NCI-H1930 (cell line): ENCODE measurements around the gene PLXNB3.
A peak's percentile ranks its signal among the peaks of the same experiment; 100 is the strongest.
"Not testable (repeated sequence)": the region's sequence is repeated elsewhere in the genome, so short reads cannot be mapped to it uniquely, and the experiment has no call there.

ENCODE experiments used
- DNase-seq, 2 experiments: peaks; one replicate each; lab custom pipeline; 2025; lab: John Stamatoyannopoulos, UW

PLXNB3 gene

DNA sequence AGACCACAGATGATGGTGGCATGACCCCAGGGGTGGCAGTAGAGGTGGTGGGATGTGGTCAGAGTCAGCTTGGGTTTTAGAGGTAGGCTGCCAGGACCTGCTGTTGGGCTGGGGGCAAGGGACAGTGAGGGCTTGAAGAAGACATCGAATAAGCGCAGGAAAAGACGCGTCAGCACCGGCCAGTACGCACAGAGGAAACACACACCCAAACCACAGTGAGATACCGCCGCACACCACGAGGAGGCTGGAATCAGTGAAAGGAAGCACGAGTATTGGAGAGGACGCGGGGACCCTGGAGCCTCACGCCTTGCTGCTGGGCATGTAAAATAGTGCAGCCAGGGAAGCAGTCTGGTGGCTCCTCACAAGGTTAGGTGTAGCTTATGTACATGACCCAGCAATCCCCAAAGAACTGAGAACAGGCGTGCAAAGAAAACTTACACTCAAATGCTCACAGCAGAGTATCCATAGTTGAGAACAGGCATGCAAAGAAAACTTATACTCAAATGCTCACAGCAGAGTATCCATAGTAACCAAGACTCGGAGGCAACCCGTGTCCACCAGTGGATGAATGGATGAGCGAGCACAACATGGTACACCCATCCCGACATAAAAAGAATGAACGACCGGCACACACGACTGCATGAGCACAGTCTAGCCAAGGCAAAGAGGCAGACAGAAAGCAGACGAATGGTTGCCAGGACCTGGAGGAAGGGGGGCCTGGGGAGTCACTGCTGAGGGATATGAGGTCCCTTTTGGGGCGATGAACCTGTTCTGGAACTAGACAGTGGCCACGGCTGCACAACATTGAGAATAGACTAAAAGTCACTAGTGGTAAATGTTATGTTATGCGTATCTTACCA lies 53.0 kb downstream of the PLXNB3 start:
- no peak for DNase-seq

DNA sequence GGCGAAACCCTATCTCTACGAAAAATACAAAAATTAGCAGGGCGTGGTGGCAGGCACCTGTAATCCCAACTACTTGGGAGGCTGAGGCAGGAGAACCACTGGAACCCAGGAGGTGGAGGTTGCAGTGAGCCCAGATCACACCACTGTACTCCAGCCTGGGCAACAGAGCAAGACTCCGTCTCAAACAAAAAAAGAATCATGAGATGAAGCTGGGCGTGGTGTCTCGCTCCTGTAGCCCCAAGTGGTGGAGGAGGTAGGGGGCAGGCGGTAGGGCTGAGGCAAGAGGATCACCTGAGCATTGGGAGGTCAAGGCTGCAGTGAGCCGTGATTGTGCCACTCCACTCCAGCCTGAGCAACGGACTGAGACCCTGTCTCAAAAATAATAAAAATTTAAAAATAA lies 54.0 kb downstream of the PLXNB3 start:
- not testable (repeated sequence) for DNase-seq

DNA sequence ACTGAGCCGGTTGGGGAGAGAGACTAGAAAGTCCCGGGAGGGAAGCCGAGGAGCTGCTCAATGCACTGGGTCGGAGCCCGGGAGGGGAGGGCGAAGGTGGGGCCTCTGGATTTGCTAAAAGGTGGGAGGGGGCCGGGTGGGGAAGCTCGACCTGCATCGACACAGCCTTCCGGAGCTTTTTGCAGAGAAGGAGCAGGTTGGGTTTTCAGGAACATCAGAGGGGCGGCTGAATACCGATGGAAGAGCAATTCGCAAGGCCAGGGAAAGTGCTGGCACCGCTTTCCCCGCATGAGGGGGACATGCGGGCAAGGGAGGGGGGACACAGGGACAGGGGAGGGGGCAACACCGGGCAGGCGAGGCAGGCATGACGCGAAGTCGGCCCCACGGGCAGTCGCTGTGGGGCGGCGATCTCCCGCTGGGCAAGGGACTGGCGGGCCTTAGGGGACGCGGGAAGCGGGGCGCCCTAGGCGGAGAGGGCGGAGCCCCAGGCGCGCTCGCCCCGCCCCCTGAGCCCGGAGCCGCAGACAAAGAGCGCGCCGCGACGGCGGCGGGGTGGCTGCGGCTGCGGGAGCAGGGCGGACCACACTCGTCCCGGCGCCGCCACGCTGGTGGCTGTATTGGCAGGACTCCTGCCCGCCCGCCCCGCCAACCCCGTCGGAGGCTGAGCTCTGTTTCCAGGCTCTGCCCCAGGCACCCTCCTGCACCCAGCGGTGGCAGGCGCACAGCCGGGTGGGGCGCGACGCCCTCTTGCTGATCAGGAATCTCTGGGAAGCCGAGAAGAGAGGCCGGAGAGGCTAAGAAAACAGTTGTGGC lies 54.7 kb downstream of the PLXNB3 start:
- peak; percentile 9 to 40 for DNase-seq

DNA sequence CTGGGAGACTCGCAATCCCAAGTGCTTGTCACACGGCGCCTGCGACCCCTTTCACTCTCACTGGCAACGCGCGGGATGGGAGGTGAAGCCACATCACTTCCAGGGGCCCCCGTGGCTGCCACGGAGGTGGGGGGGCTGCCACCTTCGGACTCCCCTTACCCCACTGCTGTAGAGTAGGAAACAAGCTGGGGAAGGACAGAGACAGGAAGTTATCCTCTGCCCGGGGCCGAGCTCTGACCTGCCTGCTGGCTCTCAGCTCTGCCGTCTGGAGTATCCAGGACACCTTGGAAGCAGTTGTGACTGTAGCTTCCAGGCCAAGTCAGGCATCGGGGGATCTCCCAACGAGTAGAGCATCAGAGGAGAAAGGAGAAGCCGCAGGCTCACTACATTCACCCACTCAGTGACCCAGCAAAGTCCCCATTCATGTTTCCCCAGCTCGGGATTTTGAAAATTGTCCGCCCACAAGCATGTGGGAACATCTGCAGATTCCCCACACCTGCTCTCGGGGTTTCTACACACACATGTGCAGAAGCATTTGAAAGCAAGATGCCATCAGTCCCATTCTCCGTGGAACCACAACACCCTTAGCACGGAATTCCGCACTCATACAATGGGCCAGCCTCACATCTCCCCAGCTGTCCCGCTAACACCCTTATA lies 55.5 kb downstream of the PLXNB3 start:
- no peak for DNase-seq

DNA sequence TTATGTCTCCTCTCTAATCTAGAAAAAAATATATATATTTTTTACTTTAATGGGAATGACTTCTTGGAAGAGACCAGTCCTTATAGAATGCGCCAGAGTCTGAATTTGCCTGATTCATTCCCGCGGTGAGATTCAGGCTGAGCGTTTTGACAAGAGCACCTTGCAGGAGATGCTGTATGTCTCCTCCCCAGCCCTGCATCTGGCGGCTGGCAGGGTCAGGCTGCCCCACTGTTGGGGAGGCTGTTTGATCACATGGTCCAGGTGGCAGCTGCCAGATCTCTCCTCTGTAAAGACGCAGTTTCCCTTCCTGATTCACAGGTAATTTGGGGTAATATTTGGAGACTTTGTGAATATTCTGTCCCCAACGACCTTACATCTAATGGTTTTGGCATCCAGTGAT lies 56.6 kb downstream of the PLXNB3 start:
- DNase-seq = no peak

DNA sequence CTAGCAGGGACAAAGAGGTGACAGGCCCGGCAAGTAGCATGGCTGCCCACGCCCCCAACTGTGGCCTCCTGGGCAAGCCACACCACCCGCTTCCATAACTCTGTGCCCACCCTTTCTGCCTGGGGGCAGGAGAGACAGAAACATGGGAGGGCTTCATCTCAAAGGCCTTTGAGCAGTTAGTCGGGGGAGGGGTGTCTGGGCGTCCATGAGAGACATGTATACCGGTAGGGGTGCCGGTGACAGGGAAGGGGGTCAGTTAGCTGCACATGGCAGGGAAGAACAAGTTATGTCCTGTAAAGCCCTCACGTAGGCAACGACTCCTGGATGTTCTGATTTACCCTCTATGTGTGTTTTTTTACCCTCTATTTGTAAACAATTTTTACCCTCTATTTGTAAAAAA lies 57.0 kb downstream of the PLXNB3 start:
- no peak for DNase-seq

DNA sequence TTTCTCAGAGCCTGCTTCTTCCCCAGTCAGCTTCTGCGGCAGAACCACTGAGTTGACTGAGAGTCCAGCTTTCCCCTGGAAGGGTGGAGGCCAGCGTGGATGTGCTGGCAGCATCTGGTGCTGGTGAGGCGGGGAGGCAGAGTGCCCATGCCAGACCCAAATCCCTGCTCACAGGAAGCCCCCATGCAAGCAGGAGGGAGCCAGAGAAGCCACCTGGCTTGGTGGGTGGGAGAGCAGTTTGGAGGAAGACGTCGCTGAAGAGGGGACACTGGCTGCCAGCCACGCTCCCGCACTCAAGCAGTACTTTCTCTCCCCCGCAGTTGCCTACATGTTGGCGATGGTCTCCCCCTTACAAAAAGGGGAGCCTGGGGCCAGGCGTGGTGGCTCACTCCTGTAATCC lies 60.3 kb downstream of the PLXNB3 start:
- no peak for DNase-seq

DNA sequence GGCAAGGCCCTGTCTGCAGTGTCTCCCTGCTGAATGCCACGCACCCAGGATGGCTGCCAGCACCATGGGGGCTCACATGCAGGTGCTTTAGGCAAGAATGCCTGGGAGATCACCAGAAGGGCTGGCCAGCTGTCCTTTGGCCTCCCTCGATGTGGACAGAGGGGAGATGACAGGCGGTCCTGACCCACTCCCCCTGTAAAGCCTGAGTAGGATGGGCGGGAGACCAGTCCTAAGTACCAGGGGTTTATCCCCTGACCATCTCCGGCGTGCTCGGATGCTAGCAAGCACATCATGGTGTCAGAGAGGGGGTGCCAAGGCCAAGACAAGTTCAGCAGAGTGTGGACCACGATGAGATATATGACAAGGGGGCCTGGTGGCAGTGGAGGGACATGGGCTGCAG lies 61.0 kb downstream of the PLXNB3 start:
- no peak for DNase-seq
